Glutamatergic neuron (in vitro differentiated cells): ENCODE measurements around the gene CSTF2T. TPM values are rescaled to one million over a fixed set of nuclear protein-coding genes. Genes with fewer than 3 reads are reported as not detected.
"Not testable (repeated sequence)": the region's sequence is repeated elsewhere in the genome, so short reads cannot be mapped to it uniquely, and the experiment has no call there.

Source experiments
- DNase-seq: peaks from one replicate; pipeline ENCODE4 v3.0.0; 2022
- H3K27ac Mint-ChIP-seq: one replicate; pipeline ENCODE4 v1.8.0; 2020; ENCODE audit warnings: mild to moderate bottlenecking, mixed read lengths, inconsistent platforms; ENCODE audit not compliant: unreplicated experiment
- H3K27me3 Mint-ChIP-seq: one replicate; pipeline ENCODE4 v1.8.0; 2020; ENCODE audit warnings: mild to moderate bottlenecking, moderate library complexity, mixed read lengths, inconsistent platforms; ENCODE audit not compliant: unreplicated experiment
- H3K36me3 Mint-ChIP-seq: one replicate; pipeline ENCODE4 v1.8.0; 2020; ENCODE audit warnings: mild to moderate bottlenecking, mixed read lengths, inconsistent platforms; ENCODE audit not compliant: unreplicated experiment
- H3K4me1 Mint-ChIP-seq: one replicate; pipeline ENCODE4 v1.8.0; 2020; ENCODE audit warnings: mild to moderate bottlenecking, low read depth, mixed read lengths, inconsistent platforms; ENCODE audit not compliant: unreplicated experiment
- H3K4me3 Mint-ChIP-seq: one replicate; pipeline ENCODE4 v1.8.0; 2020; ENCODE audit warnings: mild to moderate bottlenecking, mixed read lengths, inconsistent platforms; ENCODE audit not compliant: unreplicated experiment
- H3K9me3 Mint-ChIP-seq: one replicate; pipeline ENCODE4 v1.8.0; 2020; ENCODE audit warnings: mild to moderate bottlenecking, moderate library complexity, mixed read lengths, inconsistent platforms; ENCODE audit not compliant: unreplicated experiment
- total RNA-seq: library from RNA; stranded (reverse); fragmentation: NEBNext Ultra II Directional; extraction: Animal tissue kit (Norgen Biotek cat#: 25700); gene quantifications from one replicate; pipeline ENCODE4 v1.2.1, GENCODE V29; 2021; ENCODE audit not compliant: unreplicated experiment
- TF ChIP-seq, protein P1 (sequence below): fragments of 200-600 bp; sonication (generic); IDR thresholded peaks from one replicate; pipeline ENCODE4 v1.5.0; 2021; ENCODE audit not compliant: partially characterized antibody, unreplicated experiment

The CSTF2T gene
- total RNA-seq, 1 donor from 2014 or later, result 22.7 TPM

DNA sequence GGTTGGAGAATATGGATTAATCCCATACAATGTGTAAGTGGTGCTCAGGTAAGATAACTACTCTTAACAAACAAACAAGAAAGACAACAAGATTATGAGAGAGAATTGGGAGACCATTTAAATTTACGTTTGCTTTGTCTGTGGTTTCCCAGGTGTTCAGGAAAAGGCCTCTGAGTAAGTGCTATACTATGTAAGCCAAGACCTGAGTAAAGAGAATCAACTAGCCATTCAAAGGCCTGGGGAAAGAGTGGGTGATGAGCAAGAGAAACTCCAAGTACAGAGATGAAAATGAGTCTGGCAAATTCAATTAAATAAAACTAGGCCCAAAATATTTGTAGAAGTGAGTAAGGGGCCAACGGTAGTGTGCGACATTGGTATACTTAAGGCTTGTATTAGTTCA, 9.9 kb downstream of the CSTF2T start:
- no peaks in the 10 kb centered on the region for H3K4me1 Mint-ChIP-seq
- TF ChIP-seq, protein P1, sequence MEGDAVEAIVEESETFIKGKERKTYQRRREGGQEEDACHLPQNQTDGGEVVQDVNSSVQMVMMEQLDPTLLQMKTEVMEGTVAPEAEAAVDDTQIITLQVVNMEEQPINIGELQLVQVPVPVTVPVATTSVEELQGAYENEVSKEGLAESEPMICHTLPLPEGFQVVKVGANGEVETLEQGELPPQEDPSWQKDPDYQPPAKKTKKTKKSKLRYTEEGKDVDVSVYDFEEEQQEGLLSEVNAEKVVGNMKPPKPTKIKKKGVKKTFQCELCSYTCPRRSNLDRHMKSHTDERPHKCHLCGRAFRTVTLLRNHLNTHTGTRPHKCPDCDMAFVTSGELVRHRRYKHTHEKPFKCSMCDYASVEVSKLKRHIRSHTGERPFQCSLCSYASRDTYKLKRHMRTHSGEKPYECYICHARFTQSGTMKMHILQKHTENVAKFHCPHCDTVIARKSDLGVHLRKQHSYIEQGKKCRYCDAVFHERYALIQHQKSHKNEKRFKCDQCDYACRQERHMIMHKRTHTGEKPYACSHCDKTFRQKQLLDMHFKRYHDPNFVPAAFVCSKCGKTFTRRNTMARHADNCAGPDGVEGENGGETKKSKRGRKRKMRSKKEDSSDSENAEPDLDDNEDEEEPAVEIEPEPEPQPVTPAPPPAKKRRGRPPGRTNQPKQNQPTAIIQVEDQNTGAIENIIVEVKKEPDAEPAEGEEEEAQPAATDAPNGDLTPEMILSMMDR, result no peak
- H3K27ac Mint-ChIP-seq, result no peak overlapping the region
- no peak for DNase-seq
- peaks cover 17% of the 10 kb centered on the region for H3K36me3 Mint-ChIP-seq
- peaks cover 4% of the 10 kb centered on the region for H3K9me3 Mint-ChIP-seq
- peaks cover 3% of the 10 kb centered on the region for H3K27me3 Mint-ChIP-seq
- no peak overlapping the region for H3K4me3 Mint-ChIP-seq

DNA sequence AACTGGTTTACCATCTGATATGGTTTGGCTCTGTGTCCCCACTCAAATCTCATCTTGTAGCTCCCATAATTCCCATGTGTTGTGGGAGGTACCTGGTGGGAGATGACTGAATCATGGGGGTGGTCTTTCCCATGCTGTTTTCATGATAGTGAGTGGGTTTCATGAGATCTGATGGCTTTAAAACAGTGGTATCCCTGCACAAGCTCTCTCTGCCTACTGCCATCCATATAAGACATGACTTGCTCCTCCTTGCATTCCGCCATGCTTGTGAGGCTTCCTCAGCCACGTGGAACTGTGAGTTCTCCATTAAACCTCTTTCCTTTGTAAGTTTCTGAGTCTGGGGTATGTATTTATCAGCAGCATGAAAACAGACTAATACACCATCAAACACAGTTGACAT, 10.6 kb downstream of the CSTF2T start:
- not testable (repeated sequence) for H3K9me3 Mint-ChIP-seq, H3K27me3 Mint-ChIP-seq, H3K4me1 Mint-ChIP-seq, H3K27ac Mint-ChIP-seq, H3K4me3 Mint-ChIP-seq, DNase-seq
- peaks cover 17% of the 10 kb centered on the region for H3K36me3 Mint-ChIP-seq

DNA sequence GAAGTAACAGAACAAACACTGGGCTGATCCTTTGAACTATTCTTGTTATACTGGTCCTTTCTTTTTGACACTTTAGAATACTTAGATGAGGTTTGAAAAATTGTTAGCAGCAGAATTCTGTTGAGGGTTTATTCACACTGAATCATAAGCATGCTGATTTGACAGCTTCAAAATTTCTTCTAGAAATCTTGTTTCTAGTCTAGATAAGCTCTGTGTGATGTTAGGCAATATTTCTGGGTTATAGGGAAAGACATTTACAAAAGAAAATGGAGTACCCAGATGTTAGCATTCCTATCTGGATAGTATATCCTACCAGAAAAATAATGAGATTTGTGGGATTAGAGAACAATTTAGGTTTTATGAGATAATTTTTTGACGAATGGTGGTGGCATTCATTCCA, 12.1 kb downstream of the CSTF2T start:
- TF ChIP-seq, protein P1, result no peak

DNA sequence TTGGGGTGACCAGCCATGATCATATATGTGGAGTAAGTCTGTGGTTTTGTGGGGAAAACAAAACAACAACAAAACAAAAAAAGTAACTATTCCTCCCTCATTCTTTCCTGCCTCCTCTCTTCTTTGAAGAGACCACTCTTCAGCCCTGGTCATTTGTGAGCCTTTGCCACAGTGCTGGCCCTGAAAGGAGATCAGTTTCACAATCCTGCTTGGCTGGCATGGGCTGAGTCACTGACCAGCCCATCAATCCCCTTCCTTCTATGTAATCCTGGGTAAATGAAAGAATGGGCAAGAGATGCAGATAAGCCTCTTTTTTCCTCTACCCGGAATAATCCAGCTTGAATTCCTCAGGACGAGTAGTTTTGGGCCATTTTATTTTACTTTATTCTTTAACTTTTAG, 13.6 kb downstream of the CSTF2T start:
- Mint-ChIP-seq H3K9me3 (peaks cover 4% of the 10 kb centered on the region), H3K4me1 (no peaks in the 10 kb centered on the region), H3K36me3 (peaks cover 17% of the 10 kb centered on the region), H3K27ac (no peak overlapping the region), H3K27me3 (peaks cover 3% of the 10 kb centered on the region), H3K4me3 (no peak overlapping the region)
- TF ChIP-seq, protein P1, result no peak
- DNase-seq, result no peak

More for the DNA sequence above, 12.1 kb downstream of the CSTF2T start:
- no peak overlapping the region for H3K27ac Mint-ChIP-seq
- no peak for DNase-seq
- H3K4me3 Mint-ChIP-seq, result no peak overlapping the region
- H3K4me1 Mint-ChIP-seq, result no peaks in the 10 kb centered on the region
- H3K9me3 Mint-ChIP-seq, result peaks cover 4% of the 10 kb centered on the region
- peaks cover 3% of the 10 kb centered on the region for H3K27me3 Mint-ChIP-seq
- peaks cover 17% of the 10 kb centered on the region for H3K36me3 Mint-ChIP-seq

DNA sequence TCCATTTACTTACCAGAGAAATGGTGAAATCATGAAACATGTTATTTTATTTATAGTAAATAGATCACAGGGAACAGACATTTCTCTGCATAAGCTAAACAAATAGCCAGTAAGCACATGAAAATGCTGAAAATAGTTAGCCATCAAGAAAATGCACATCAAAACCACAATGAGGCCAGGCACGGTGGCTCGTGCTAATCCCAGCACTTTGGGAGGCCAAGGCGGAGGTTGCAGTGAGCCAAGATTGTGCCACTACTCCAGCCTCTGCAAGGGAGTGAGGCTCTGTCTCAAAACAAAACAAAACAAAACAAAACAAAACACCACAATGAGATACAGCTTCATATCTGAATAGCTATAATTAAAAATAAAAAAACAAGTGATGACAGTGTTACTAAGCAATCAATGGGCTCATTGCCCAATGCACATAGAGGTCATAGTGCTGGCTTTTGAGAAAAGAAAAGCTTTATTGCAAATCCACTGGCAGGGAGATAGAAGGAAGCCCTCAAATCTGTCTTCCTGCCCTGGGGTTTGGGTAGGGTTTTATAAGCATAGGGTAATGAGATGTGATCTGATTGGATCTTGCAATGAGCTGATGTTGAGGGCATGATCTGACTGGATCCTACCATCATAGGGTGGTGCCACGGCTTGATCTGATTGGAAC, 16.2 kb downstream of the CSTF2T start:
- peaks cover 2% of the 10 kb centered on the region for H3K27me3 Mint-ChIP-seq
- no peak for DNase-seq
- no peak overlapping the region for H3K4me3 Mint-ChIP-seq
- TF ChIP-seq, protein P1, result no peak
- H3K9me3 Mint-ChIP-seq, result peaks cover 3% of the 10 kb centered on the region
- H3K4me1 Mint-ChIP-seq, result peaks cover 4% of the 10 kb centered on the region
- H3K36me3 Mint-ChIP-seq, result no peaks in the 10 kb centered on the region
- H3K27ac Mint-ChIP-seq, result no peak overlapping the region
